GM12874 (cell line): Measurements from ENCODE around the gene GUCY1A2.

Experiments used
- TF ChIP-seq, protein P1 (sequence below): IDR thresholded peaks from 2 replicates; pipeline ENCODE4 v1.5.1; 2011; ENCODE audit warnings: low read depth, mild to moderate bottlenecking, control low read depth, low read length, moderate library complexity; ENCODE audit not compliant: insufficient read depth

The GUCY1A2 gene

DNA sequence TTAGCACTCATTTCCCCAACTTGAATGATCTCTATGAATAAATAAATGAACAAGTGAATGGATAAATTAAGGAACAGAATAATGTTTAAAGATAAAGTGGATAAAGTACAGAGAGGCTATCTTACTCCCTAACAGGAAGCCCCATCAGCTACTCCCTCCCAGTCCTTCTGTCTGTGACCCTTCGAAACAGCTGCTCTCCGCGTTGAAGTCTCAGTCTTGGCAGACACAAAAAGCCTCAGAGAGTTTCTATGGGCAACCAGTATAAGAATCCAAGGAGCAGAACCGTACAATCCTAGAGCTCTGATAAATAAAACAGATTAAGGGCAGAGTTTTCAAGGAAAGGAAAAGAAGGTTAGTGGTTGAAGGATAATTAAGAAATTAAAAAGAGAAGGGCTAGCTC, 35.0 kb downstream of the GUCY1A2 start:
- TF ChIP-seq, protein P1, sequence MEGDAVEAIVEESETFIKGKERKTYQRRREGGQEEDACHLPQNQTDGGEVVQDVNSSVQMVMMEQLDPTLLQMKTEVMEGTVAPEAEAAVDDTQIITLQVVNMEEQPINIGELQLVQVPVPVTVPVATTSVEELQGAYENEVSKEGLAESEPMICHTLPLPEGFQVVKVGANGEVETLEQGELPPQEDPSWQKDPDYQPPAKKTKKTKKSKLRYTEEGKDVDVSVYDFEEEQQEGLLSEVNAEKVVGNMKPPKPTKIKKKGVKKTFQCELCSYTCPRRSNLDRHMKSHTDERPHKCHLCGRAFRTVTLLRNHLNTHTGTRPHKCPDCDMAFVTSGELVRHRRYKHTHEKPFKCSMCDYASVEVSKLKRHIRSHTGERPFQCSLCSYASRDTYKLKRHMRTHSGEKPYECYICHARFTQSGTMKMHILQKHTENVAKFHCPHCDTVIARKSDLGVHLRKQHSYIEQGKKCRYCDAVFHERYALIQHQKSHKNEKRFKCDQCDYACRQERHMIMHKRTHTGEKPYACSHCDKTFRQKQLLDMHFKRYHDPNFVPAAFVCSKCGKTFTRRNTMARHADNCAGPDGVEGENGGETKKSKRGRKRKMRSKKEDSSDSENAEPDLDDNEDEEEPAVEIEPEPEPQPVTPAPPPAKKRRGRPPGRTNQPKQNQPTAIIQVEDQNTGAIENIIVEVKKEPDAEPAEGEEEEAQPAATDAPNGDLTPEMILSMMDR, result no peak

DNA sequence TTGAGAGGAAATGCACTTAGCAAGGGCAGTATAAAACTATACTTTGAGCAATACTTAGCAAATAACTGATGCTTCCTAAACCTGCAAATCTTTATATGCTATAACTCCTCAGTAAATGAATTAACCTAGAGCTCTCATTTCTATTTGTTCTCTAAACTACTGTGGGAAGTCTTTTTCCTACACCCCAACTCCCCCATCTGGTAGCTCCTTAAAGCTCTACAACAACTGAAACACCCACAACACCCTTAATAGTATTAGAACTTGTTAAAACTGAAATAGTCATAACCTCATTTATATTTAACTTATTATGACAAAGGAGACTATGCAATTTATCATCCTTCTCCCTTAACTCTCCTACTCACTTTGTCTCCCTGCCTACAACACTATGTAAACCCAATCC, 43.4 kb downstream of the GUCY1A2 start:
- TF ChIP-seq, protein P1, result no peak

DNA sequence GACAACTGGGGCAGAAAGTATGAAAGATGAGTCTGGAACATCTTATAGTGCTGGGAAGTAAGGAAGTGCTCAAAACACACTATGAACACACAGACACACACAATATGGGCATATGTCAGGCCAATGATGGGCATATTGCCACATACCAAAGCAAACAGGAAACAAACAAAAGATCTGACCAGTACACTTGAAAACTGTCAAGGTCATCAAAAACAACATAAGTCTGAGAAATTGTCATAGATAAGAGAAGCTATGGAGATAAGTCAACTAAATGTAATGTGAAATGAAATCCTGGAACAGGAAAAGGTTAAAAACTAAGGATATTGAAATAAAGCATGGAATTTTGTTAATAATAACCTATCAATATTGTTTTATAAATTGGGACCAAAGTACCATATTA, 46.4 kb downstream of the GUCY1A2 start:
- TF ChIP-seq, protein P1, result no peak

DNA sequence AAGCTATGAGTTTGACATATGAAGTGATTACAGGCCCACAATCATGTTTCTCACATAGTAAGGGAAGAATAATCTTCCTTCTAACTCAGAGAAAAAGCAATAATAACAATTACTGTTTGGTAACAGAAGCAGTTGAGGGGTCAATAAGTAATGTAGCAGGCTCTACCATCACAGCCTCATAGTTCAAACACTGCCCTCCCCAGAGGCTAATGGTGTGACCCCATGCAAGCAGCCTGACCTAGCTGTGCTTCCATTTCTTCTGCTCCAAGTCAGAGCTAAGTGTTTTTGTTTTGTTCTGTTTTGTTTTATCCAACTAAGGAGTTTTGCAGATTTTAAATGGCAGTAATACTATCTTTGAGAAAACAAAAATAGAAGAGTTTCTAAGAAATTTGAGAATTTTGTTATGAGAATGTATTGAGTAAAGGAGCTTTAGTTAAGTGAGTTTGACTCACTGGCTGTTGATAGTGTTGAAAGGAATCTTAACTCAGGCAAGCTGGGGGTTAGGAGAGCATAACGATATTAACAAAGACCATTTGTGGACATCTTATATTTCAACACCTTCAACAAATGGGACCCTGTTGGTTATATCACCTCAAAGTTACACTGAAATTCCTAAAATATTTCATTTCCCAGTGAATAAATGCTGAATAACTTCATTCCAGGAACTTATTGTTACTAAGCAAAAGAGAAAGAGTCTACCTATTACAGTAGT, 48.5 kb downstream of the GUCY1A2 start:
- TF ChIP-seq, protein P1, result no peak

DNA sequence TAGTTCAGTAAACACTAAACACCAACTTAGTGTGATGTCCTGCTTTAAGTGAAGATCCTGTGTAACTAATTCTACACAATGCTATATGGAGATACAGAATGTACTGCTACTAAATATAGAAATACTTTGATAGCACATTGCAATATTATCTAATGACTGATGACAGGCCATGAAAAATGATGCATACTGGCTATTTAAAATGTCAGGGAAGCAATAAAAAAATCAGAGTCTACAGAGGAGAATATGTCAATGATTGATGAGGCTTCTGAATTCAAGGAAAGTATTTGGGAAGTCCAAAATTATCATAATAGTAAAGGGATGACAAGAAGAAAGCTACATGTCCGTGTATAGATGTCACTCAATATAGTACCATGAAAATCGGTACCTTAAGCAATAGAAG, 55.3 kb downstream of the GUCY1A2 start:
- TF ChIP-seq, protein P1, result no peak

DNA sequence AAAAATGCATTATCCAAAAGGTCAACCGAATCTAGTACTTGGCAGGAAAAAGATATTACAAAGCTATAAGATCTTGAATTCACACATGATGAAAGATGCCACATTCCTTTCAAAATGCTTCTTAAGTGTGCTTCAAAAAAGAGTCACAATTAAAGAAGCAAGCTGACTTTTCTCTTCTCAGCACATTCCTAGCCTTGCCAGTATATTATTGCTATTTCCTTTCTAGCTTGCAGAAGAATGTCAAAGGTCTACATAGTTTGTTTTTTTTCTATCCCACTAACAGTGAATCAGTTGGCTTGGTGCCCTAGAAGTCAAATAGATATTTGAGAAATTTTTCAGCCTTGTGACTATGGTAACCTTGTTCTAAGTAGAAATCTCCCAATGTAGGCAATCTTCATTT, 56.8 kb downstream of the GUCY1A2 start:
- TF ChIP-seq, protein P1, result no peak

DNA sequence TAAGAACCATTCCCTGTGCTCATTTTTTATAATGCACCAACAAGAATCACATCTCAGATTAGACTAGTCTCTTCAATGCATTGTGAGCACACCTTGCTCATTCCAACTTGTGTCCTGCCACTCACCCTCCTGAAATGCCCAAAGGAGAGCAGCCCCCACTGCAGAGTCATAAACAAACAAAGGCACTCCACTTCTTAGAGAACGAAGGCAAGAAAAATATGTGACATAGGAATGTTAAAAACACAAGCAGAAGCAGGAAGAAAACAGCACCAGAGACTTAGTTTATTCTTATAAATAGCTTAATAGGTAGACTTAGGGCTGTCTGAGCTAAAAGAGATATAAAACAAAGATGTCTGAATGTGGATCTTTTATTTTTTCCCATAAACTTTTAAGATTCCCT, 57.2 kb downstream of the GUCY1A2 start:
- TF ChIP-seq, protein P1, result no peak
